ENCODE data around the gene PTRH1. TPM values are rescaled to one million over a fixed set of nuclear protein-coding genes. Genes with fewer than 3 reads are reported as not detected.

PTRH1 gene
- total and polyA plus RNA-seq, 10 of the 15 experiments (the other 5 are each of a cell fraction or from before 2014, with no cell fraction given), result 0.69 to 38.4 (median 10.2) TPM

DNA sequence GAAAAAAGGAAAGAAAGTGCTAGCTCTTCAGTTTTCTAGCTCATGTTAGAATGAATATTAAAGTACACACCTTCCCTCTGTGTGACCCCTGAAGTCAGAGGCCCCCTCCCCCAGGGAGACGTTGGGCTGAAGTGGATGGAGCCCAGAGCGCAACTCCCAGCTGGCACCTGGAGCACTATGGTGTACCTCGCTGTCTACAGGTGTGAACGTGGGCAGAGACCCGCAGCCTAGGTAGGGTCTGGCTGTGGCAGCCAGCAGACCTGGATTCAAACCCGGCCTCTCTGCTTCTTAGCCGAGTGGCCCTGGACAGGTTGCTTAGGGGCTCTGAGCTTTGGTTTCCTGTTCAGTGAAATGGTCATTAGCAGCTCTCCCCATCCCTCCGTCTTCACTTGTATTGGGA is 13.3 kb upstream of the PTRH1 start:
- in situ Hi-C loops (cut with MboI), result no loop called here
- TF ChIP-seq TBL1XR1 (IDR thresholded peaks at IDR 0.05; ENCODE audit: low read depth, low read length) (no peak), MYB (IDR thresholded peaks at IDR 0.05; ENCODE audit: borderline replicate concordance, low read depth, low read length) (no peak), WRNIP1 (IDR thresholded peaks at IDR 0.05; ENCODE audit: borderline replicate concordance, low read depth, low read length) (no peak), CREM (IDR thresholded peaks at IDR 0.05; ENCODE audit: low read depth) (no peak), KLF5 (IDR thresholded peaks at IDR 0.05; ENCODE audit: partially characterized antibody) (no peak), GATAD2B (conservative IDR thresholded peaks at IDR 0.05; ENCODE audit: low read depth) (no peak), EED (IDR thresholded peaks at IDR 0.05; ENCODE audit: low read depth) (no peak), NFYB (IDR thresholded peaks at IDR 0.05; ENCODE audit: insufficient read depth, low read depth, low read length) (no peak), ZZZ3 (IDR thresholded peaks at IDR 0.05; ENCODE audit: control insufficient read depth, insufficient read length, low read depth) (no peak)
- TF ChIP-seq, protein P1, sequence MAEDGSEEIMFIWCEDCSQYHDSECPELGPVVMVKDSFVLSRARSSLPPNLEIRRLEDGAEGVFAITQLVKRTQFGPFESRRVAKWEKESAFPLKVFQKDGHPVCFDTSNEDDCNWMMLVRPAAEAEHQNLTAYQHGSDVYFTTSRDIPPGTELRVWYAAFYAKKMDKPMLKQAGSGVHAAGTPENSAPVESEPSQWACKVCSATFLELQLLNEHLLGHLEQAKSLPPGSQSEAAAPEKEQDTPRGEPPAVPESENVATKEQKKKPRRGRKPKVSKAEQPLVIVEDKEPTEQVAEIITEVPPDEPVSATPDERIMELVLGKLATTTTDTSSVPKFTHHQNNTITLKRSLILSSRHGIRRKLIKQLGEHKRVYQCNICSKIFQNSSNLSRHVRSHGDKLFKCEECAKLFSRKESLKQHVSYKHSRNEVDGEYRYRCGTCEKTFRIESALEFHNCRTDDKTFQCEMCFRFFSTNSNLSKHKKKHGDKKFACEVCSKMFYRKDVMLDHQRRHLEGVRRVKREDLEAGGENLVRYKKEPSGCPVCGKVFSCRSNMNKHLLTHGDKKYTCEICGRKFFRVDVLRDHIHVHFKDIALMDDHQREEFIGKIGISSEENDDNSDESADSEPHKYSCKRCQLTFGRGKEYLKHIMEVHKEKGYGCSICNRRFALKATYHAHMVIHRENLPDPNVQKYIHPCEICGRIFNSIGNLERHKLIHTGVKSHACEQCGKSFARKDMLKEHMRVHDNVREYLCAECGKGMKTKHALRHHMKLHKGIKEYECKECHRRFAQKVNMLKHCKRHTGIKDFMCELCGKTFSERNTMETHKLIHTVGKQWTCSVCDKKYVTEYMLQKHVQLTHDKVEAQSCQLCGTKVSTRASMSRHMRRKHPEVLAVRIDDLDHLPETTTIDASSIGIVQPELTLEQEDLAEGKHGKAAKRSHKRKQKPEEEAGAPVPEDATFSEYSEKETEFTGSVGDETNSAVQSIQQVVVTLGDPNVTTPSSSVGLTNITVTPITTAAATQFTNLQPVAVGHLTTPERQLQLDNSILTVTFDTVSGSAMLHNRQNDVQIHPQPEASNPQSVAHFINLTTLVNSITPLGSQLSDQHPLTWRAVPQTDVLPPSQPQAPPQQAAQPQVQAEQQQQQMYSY (CRISPR knock-in tag; IDR thresholded peaks at IDR 0.05), result no peak
- TF ChIP-seq, protein P2, sequence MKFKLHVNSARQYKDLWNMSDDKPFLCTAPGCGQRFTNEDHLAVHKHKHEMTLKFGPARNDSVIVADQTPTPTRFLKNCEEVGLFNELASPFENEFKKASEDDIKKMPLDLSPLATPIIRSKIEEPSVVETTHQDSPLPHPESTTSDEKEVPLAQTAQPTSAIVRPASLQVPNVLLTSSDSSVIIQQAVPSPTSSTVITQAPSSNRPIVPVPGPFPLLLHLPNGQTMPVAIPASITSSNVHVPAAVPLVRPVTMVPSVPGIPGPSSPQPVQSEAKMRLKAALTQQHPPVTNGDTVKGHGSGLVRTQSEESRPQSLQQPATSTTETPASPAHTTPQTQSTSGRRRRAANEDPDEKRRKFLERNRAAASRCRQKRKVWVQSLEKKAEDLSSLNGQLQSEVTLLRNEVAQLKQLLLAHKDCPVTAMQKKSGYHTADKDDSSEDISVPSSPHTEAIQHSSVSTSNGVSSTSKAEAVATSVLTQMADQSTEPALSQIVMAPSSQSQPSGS (IDR thresholded peaks at IDR 0.05; ENCODE audit: low read length), result no peak
- TF ChIP-seq, protein P3, sequence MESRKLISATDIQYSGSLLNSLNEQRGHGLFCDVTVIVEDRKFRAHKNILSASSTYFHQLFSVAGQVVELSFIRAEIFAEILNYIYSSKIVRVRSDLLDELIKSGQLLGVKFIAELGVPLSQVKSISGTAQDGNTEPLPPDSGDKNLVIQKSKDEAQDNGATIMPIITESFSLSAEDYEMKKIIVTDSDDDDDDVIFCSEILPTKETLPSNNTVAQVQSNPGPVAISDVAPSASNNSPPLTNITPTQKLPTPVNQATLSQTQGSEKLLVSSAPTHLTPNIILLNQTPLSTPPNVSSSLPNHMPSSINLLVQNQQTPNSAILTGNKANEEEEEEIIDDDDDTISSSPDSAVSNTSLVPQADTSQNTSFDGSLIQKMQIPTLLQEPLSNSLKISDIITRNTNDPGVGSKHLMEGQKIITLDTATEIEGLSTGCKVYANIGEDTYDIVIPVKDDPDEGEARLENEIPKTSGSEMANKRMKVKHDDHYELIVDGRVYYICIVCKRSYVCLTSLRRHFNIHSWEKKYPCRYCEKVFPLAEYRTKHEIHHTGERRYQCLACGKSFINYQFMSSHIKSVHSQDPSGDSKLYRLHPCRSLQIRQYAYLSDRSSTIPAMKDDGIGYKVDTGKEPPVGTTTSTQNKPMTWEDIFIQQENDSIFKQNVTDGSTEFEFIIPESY (IDR thresholded peaks at IDR 0.05), result no peak
- TF ChIP-seq, protein P4, sequence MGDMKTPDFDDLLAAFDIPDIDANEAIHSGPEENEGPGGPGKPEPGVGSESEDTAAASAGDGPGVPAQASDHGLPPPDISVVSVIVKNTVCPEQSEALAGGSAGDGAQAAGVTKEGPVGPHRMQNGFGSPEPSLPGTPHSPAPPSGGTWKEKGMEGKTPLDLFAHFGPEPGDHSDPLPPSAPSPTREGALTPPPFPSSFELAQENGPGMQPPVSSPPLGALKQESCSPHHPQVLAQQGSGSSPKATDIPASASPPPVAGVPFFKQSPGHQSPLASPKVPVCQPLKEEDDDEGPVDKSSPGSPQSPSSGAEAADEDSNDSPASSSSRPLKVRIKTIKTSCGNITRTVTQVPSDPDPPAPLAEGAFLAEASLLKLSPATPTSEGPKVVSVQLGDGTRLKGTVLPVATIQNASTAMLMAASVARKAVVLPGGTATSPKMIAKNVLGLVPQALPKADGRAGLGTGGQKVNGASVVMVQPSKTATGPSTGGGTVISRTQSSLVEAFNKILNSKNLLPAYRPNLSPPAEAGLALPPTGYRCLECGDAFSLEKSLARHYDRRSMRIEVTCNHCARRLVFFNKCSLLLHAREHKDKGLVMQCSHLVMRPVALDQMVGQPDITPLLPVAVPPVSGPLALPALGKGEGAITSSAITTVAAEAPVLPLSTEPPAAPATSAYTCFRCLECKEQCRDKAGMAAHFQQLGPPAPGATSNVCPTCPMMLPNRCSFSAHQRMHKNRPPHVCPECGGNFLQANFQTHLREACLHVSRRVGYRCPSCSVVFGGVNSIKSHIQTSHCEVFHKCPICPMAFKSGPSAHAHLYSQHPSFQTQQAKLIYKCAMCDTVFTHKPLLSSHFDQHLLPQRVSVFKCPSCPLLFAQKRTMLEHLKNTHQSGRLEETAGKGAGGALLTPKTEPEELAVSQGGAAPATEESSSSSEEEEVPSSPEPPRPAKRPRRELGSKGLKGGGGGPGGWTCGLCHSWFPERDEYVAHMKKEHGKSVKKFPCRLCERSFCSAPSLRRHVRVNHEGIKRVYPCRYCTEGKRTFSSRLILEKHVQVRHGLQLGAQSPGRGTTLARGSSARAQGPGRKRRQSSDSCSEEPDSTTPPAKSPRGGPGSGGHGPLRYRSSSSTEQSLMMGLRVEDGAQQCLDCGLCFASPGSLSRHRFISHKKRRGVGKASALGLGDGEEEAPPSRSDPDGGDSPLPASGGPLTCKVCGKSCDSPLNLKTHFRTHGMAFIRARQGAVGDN (IDR thresholded peaks at IDR 0.05), result no peak

More for the DNA sequence above, 13.3 kb upstream of the PTRH1 start:
- ATAC-seq (no peak), FAIRE-seq (no peak), DNase-seq (ENCODE audit: low read depth, low spot score) (no peak)
- Histone ChIP-seq H3K79me2 (ENCODE audit: control insufficient read depth, insufficient read depth, low read length) (no peaks in the 10 kb centered on the region), H3K4me1 (ENCODE audit: control insufficient read depth, insufficient read depth, low read length) (no peaks in the 10 kb centered on the region; the same call in 1 of the 2 replicates), H3K36me3 (ENCODE audit: control insufficient read depth in 2 of 2, insufficient read depth in 2 of 2, low read length in 1 of 2) (no peaks in the 10 kb centered on the region), H3K27me3 (replicated peaks in 1 of 2; ENCODE audit: control insufficient read depth in 2 of 2, insufficient read depth in 2 of 2, low read length in 1 of 2) (no peaks in the 10 kb centered on the region), H3K9me3 (replicated peaks; ENCODE audit: control insufficient read depth, insufficient read depth, low read length) (no peaks in the 10 kb centered on the region), H3K4me2 (ENCODE audit: control insufficient read depth, insufficient read depth) (no peak overlapping the region), H2AFZ (ENCODE audit: control insufficient read depth, low read depth, low read length) (no peak overlapping the region), H4K20me1 (ENCODE audit: control insufficient read depth, insufficient read depth) (no peaks in the 10 kb centered on the region), H3K27ac (ENCODE audit: control insufficient read depth, insufficient read depth) (no peak overlapping the region), H3K9ac (ENCODE audit: control insufficient read depth, insufficient read depth, low read length) (no peak overlapping the region), H3K4me3 (no peak overlapping the region)
- intact Hi-C loops (cut with micrococcal nuclease; ENCODE audit: unreplicated experiment), result no loop called here
- WGBS (ENCODE audit: insufficient coverage, insufficient replicate concordance, low lambda C conversion rate, missing lambda C conversion rate), result 62% methylated on average over 8 of the region's 8 CpGs
- RAD21 ChIA-PET (ENCODE audit: unreplicated experiment), result no interaction called here
- SMC1A ChIA-PET (ENCODE audit: uncharacterized antibody, unreplicated experiment), result interaction anchor here (1.2 kb wide), 1 partner anchor 13 kb away, joined by 3 read pairs; the partner anchor contains the start of gene TTC16
- CTCF ChIA-PET, result interaction anchor here (1.1 to 2.0 kb wide), 4 partner anchors 125 to 223 kb away, joined by 3 to 9 read pairs (median 3); no protein-coding TSS in a partner anchor
- no TSS peak for BruUV-seq (replicated peaks)
- POLR2A ChIA-PET, result no interaction called here

Measured in GM12878 (cell line).